Heart right ventricle (tissue), 16 donors: ENCODE measurements around the gene AGBL4. TPM values are rescaled to one million over a fixed set of nuclear protein-coding genes. Genes with fewer than 3 reads are reported as not detected.

Source experiments
- ATAC-seq, 8 donors: fragments of 200-7000 bp; cut with Tn5 transposase; one replicate each; pipeline ENCODE4 v1.9.1; 2020; ENCODE audit warnings: mild to moderate bottlenecking in 8 of 8, moderate library complexity in 8 of 8, moderate number of reproducible peaks in 1 of 8
- DNase-seq, 2 donors: peaks; one replicate each; pipeline ENCODE4 v3.0.0-alpha.2; 2020
- H3K27ac ChIP-seq, 10 donors: fragments of 200-600 bp; sonication (generic) in 2 of 10; one replicate each; pipeline versions ENCODE4 v1.5.0 to v1.8.0; 2020 to 2022; ENCODE audit warnings: mild to moderate bottlenecking in 3 of 10
- H3K27me3 ChIP-seq, 7 donors: fragments of 200-600 bp; one replicate each; pipeline ENCODE4 v1.8.0; 2021 to 2022; ENCODE audit warnings: mild to moderate bottlenecking in 2 of 7
- H3K36me3 ChIP-seq, 9 donors: fragments of 200-600 bp; sonication (generic) in 1 of 9; one replicate each; pipeline versions ENCODE4 v1.5.0 to v1.8.0; 2020 to 2022; ENCODE audit warnings: mild to moderate bottlenecking in 2 of 9
- H3K4me1 ChIP-seq, 9 donors: fragments of 200-600 bp; sonication (generic) in 1 of 9; one replicate each; pipeline versions ENCODE4 v1.5.0 to v1.8.0; 2020 to 2022; ENCODE audit warnings: mild to moderate bottlenecking in 4 of 9
- H3K4me3 ChIP-seq, 10 donors: fragments of 200-600 bp; sonication (generic) in 2 of 10; one replicate each; pipeline versions ENCODE4 v1.5.0 to v1.8.0; 2020 to 2022; ENCODE audit warnings: mild to moderate bottlenecking in 7 of 10, moderate library complexity in 2 of 10
- H3K9me3 ChIP-seq, 11 donors: fragments of 200-600 bp in 10 of 11; sonication (generic) in 2 of 11; one replicate each; pipeline versions ENCODE4 v1.5.0 to v1.8.0; 2013 to 2022; ENCODE audit warnings: mild to moderate bottlenecking in 2 of 11, control low read depth in 1 of 11, moderate library complexity in 1 of 11
- CTCF ChIP-seq, 9 donors: fragments of 200-600 bp; sonication (generic) in 2 of 9; IDR thresholded peaks; one replicate each; pipeline versions ENCODE4 v1.5.0 to v1.8.0; 2021 to 2022; ENCODE audit warnings: antibody characterized with exemption in 9 of 9, mild to moderate bottlenecking in 5 of 9, moderate library complexity in 1 of 9
- WGBS, 2 donors: extraction: QIAGEN DNeasy Blood & Tissue Kit; methylation state at CpG; one replicate each; pipeline ENCODE4 v1.1.7; 2013; ENCODE audit warnings: inconsistent platforms in 1 of 2; 5-methylcytosine and 5-hydroxymethylcytosine counted together
- intact Hi-C, 10 donors: fragments of 100-400 bp; cut with DNase I; formaldehyde crosslinking; loops; one replicate each; pipeline versions ENCODE4 v1.11.1 to v1.14.2; 2022
- polyA plus RNA-seq, 2 donors: library from polyadenylated mRNA; stranded (reverse); fragments of 200-250 nt; gene quantifications; one replicate each; pipeline ENCODE4 v1.2.3, GENCODE V29; 2013
- total RNA-seq, 10 donors: library from RNA; stranded (reverse); fragmentation: NEBNext Ultra II Directional in 3 of 10; extraction: Animal tissue kit (Norgen Biotek cat#: 25700) in 3 of 10; gene quantifications; one replicate each; pipeline versions ENCODE4 v1.2.1 to v1.2.4, GENCODE V29; 2021 to 2023
- donor health status: Arrhythmogenic right ventricular cardiomyopathy.
- donor health status: ischemic (EF 13 %, LVEDD 7.1; RV severe dilation, severe dysfunction).
- donor health status: healthy with polysubstance abuse.
- donor health status: DM: no; HTN: yes; CAD: no.
- donor health status: DM: no; HTN: no; CAD: no.
- donor health status: ischemic (EF 25% LVEDD 6.9; RV normal size, moderate dysfunction).
- donor health status: ischemic (EF 25% LVEDD 5.7; RV mildly dilated, moderate dysfunction).
- donor health status: healthy.
- donor health status: DM: yes; HTN: yes; CAD: no.
- donor health status: Ischemic cardiomyopathy.
- donor health status: ischemic (EF 35%, LVEDD 5.7; RV mildly dilated, moderate dysfunction).
- donor health status: nonischemic (EF 11% LVEDD 7.7; RV severe dilation, severe dysfunction).
- donor health status: DM: yes; HTN: yes; CAD: no.
- donor health status: PGD.
- donor health status: ischemic (EF 29% LVEDD 5.4; RV normal size, mild dysfunction).
- donor health status: nonischemic (EF 23%, LVEDD 6.1; RV moderate dilation, normal function).

The AGBL4 gene
- total and polyA plus RNA-seq, 12 donors: 0.04 to 0.93 (median 0.46) TPM; not detected in 2

DNA sequence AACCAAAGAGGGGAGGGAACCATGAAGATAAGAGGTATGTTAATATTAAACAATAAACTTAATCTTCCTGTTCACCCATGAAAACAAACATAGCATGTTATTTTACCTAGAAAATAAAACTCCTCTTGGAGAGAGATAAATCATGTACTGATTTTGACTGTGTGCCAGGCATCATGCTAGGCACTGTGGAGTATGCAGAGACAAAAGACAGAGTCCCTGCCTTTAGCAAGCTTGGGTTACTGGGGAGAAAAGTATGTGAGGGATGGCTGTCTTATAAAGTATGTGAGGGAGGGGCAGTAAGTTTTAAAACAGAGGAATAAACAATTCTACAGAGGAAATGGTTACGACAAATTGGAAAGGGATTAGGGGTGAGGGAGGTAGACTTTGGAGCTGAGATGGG is 1117.6 kb downstream of the AGBL4 start:
- TF ChIP-seq CTCF (IDR thresholded peaks at IDR 0.05): no peak
- Histone ChIP-seq H3K36me3 (no peaks in the 10 kb centered on the region), H3K4me3 (no peak overlapping the region), H3K9me3 (no peaks in the 10 kb centered on the region), H3K27ac (no peak overlapping the region), H3K27me3 (peaks cover 0 to 6% (median 3%) of the 10 kb centered on the region in 7 donors), H3K4me1 (no peaks in the 10 kb centered on the region)
- WGBS, 2 donors: 66 to 71% methylated on average over 1 of the region's 1 CpG
- ATAC-seq (no peak), DNase-seq (no peak)
- intact Hi-C loops: no loop called here

GRCh38 chr1:48903291-48903690 is 1120.5 kb downstream of the AGBL4 start:
- Histone ChIP-seq H3K27me3 (peaks cover 0 to 12% (median 5%) of the 10 kb centered on the region in 7 donors), H3K36me3 (no peaks in the 10 kb centered on the region), H3K9me3 (no peaks in the 10 kb centered on the region), H3K4me1 (no peaks in the 10 kb centered on the region), H3K4me3 (no peak overlapping the region), H3K27ac (no peak overlapping the region)
- no peak for TF ChIP-seq CTCF (IDR thresholded peaks at IDR 0.05)
- ATAC-seq (no peak), DNase-seq (no peak)
- intact Hi-C loops: no loop called here
- 23 to 32% methylated on average over 1 of the region's 1 CpG for WGBS, 2 donors

- H3K27ac ChIP-seq: no peak overlapping the region
- H3K4me3 ChIP-seq: no peak overlapping the region
- 70 to 82% methylated on average over 32 of the region's 32 CpGs for WGBS, 2 donors
- ATAC-seq: no peak
- H3K36me3 ChIP-seq: no peaks in the 10 kb centered on the region
- peaks cover 0 to 12% (median 5%) of the 10 kb centered on the region in 7 donors for H3K27me3 ChIP-seq
- no peak for DNase-seq
- intact Hi-C loops: no loop called here
- H3K9me3 ChIP-seq: no peaks in the 10 kb centered on the region
- H3K4me1 ChIP-seq: no peaks in the 10 kb centered on the region
- TF ChIP-seq CTCF (IDR thresholded peaks at IDR 0.05): no peak
Measured at GRCh38 chr1:48898894-48899293, 1124.9 kb downstream of the AGBL4 start.

DNA sequence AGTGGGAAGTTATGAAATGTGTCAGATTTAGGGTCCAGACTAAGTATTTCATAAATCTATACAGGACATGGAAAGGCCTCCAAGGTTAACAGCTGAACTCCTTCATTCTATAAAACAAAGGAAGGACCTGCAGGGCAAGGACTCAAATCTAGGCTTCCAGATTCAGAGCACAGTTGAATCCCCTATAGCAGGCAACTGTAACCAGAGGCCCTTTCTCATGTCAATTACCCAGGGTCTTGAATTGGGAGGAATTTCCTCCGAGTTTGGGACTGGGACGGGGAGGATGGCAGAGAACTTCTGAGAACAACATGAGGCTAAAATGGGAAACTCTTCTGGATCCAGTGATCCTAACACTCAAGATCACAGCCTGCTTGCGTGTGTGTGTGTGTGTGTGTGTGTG is 1134.1 kb downstream of the AGBL4 start:
- Histone ChIP-seq H3K4me1 (no peaks in the 10 kb centered on the region), H3K27ac (no peak overlapping the region), H3K36me3 (no peaks in the 10 kb centered on the region), H3K9me3 (peaks cover 0 to 7% (median 0%) of the 10 kb centered on the region in 11 donors), H3K27me3 (peaks cover 0 to 15% (median 0%) of the 10 kb centered on the region in 7 donors), H3K4me3 (no peak overlapping the region)
- intact Hi-C loops: no loop called here
- no peak for TF ChIP-seq CTCF (IDR thresholded peaks at IDR 0.05)
- DNase-seq (no peak), ATAC-seq (no peak)
- WGBS, 2 donors: 55 to 73% methylated on average over 3 of the region's 3 CpGs
